AG04449 (cell line): ENCODE results near the gene SORCS1.

Experiments
- CTCF ChIA-PET: fragments of 350-600 bp; formaldehyde crosslinking; extraction: SDS; loops from one replicate; lab custom pipeline; 2021; ENCODE audit warnings: antibody characterized with exemption; lab: Yijun Ruan, JAX
- POLR2A ChIA-PET: fragments of 400-600, 350-600 bp; formaldehyde crosslinking; extraction: SDS; loops from one replicate; lab custom pipeline; 2020; ENCODE audit warnings: antibody characterized with exemption, inconsistent platforms; lab: Yijun Ruan, JAX
- DNase-seq: peaks from one replicate; pipeline ENCODE4 v3.0.0-alpha.2; 2010; ENCODE audit warnings: low read depth, low spot score
- H3K4me3 ChIP-seq: 2 replicates; pipeline ENCODE4 v1.5.1; 2011; ENCODE audit warnings: low read depth, mild to moderate bottlenecking, control low read depth, low read length
- TF ChIP-seq, protein P1 (sequence below): IDR thresholded peaks from one replicate; pipeline ENCODE4 v1.5.1; 2011; ENCODE audit warnings: mild to moderate bottlenecking, moderate library complexity, low read length, control low read depth, inconsistent platforms; ENCODE audit not compliant: insufficient read depth; ENCODE audit errors: missing control alignments

SORCS1 gene

DNA sequence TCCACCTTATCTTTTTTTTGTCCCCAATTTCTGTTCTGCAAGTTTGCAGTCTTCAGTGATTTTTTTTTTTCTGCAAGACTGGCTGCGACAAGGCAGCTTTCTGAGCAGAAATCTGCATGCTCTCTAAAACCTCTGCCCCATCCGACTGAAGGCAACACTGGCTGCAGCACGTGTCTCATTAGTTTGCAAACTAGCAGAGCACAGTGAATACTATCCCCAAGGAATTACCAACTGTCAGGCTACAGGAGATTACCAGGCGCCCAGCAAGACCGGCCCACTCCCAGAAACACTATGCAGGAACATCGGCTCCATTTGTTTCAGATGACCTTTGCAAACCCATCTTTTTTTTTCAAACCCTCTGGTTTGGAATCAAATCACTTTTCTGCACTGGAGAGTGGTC lies 538.8 kb downstream of the SORCS1 start:
- CTCF ChIA-PET, result interaction anchor here (0.6 to 3.5 kb wide), 14 partner anchors 7 to 338 kb away, joined by 3 to 20 read pairs (median 3); no protein-coding TSS in a partner anchor
- H3K4me3 ChIP-seq, result no peak overlapping the region
- POLR2A ChIA-PET, result interaction anchor here (0.7 kb wide), 1 partner anchor 46 kb away, joined by 3 read pairs; no protein-coding TSS in a partner anchor
- TF ChIP-seq, protein P1, sequence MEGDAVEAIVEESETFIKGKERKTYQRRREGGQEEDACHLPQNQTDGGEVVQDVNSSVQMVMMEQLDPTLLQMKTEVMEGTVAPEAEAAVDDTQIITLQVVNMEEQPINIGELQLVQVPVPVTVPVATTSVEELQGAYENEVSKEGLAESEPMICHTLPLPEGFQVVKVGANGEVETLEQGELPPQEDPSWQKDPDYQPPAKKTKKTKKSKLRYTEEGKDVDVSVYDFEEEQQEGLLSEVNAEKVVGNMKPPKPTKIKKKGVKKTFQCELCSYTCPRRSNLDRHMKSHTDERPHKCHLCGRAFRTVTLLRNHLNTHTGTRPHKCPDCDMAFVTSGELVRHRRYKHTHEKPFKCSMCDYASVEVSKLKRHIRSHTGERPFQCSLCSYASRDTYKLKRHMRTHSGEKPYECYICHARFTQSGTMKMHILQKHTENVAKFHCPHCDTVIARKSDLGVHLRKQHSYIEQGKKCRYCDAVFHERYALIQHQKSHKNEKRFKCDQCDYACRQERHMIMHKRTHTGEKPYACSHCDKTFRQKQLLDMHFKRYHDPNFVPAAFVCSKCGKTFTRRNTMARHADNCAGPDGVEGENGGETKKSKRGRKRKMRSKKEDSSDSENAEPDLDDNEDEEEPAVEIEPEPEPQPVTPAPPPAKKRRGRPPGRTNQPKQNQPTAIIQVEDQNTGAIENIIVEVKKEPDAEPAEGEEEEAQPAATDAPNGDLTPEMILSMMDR, result no peak
- no peak for DNase-seq

DNA sequence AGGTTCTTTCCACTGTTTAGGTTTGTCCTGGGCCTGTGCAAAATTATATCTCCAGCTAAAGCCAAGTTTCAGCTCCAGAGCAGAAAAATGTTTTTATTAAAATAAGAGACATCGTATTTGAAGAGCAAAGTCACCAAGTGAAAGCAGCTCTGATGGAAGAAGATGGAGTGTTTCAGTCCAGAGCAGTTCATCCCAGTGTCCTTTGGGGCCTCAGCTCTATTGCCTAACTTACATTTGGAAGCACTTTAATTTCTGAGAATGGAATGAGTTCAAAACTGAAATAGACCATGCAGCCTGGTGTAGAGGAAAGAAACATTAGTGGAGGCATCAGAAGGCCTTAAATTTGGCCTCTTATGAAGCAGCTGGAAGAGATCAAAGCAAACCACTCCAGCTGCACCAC lies 545.2 kb downstream of the SORCS1 start:
- TF ChIP-seq, protein P1, result no peak
- no peak for DNase-seq
- POLR2A ChIA-PET, result no interaction called here
- no peak overlapping the region for H3K4me3 ChIP-seq
- CTCF ChIA-PET, result interaction anchor here (1.3 kb wide), 1 partner anchor 9 kb away, joined by 3 read pairs; no protein-coding TSS in a partner anchor

- TF ChIP-seq, protein P1, result no peak
- ChIA-PET POLR2A (no interaction called here), CTCF (interaction anchor here (1.2 to 1.3 kb wide), 2 partner anchors 8 to 10 kb away, joined by 3 read pairs; no protein-coding TSS in a partner anchor)
- no peak for DNase-seq
- no peak overlapping the region for H3K4me3 ChIP-seq
These were observed 545.9 kb downstream of the SORCS1 start for GRCh38 chr10:106618646-106619045.

DNA sequence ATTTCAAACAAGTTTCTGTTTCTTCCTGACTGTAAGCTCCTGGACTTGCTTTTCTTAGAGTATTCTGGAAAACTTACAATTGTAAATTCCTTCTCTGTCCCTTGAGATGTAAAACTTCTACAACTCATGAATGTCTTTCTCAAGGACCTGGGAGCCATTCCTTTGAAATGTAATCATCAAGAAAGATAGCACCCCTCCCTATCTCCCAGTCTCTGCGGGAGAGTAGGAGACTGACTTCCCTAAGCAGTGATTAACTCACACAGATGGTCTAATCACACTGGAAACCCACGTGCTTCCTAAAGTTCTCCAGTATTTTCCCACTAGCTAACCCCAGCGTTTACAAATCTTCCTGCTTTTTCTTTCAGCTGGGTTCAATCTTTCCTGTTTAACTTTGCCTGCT lies 549.4 kb downstream of the SORCS1 start:
- TF ChIP-seq, protein P1, result no peak
- ChIA-PET POLR2A (interaction anchor here (0.7 kb wide), 1 partner anchor 58 kb away, joined by 3 read pairs; no protein-coding TSS in a partner anchor), CTCF (interaction anchor here (3.6 kb wide), 1 partner anchor 10 kb away, joined by 20 read pairs; no protein-coding TSS in a partner anchor)
- peak; percentile 78 for DNase-seq
- no peak overlapping the region for H3K4me3 ChIP-seq

- no peak overlapping the region for H3K4me3 ChIP-seq
- TF ChIP-seq, protein P1, result no peak
- ChIA-PET POLR2A (no interaction called here), CTCF (interaction anchor here (3.6 kb wide), 1 partner anchor 11 kb away, joined by 20 read pairs; no protein-coding TSS in a partner anchor)
- no peak for DNase-seq
These were observed 550.2 kb downstream of the SORCS1 start for GRCh38 chr10:106614293-106614692.

- ChIA-PET CTCF (no interaction called here), POLR2A (no interaction called here)
- no peak for DNase-seq
- TF ChIP-seq, protein P1, result no peak
- no peak overlapping the region for H3K4me3 ChIP-seq
These were observed 552.1 kb downstream of the SORCS1 start for GRCh38 chr10:106612381-106612780.
